Hepatocyte (in vitro differentiated cells): ENCODE measurements around the gene KSR2.

ENCODE experiments used
- CTCF ChIP-seq: fragments of 200-600 bp; sonication (generic); IDR thresholded peaks from 2 replicates; pipeline ENCODE4 v1.5.1; 2016; ENCODE audit warnings: antibody characterized with exemption, mild to moderate bottlenecking; ENCODE audit not compliant: poor library complexity
- EZH2 ChIP-seq: fragments of 200-600 bp; sonication (generic); IDR thresholded peaks from 2 replicates; pipeline ENCODE4 v1.6.1; 2016; ENCODE audit warnings: antibody characterized with exemption, mild to moderate bottlenecking, borderline replicate concordance
- EZH2phosphoT487 ChIP-seq: fragments of 200-600 bp; sonication (generic); IDR thresholded peaks from one replicate; pipeline ENCODE4 v1.6.1; 2018; ENCODE audit warnings: antibody characterized with exemption, mild to moderate bottlenecking, low read depth, moderate library complexity; ENCODE audit not compliant: unreplicated experiment, severe bottlenecking

GRCh38 chr12:117433878-117434277 is 534.9 kb downstream of the KSR2 start:
- TF ChIP-seq CTCF (no peak), EZH2phosphoT487 (no peak), EZH2 (no peak)
